Measurements from ENCODE around the gene GPR45.

- TF ChIP-seq, protein P1, sequence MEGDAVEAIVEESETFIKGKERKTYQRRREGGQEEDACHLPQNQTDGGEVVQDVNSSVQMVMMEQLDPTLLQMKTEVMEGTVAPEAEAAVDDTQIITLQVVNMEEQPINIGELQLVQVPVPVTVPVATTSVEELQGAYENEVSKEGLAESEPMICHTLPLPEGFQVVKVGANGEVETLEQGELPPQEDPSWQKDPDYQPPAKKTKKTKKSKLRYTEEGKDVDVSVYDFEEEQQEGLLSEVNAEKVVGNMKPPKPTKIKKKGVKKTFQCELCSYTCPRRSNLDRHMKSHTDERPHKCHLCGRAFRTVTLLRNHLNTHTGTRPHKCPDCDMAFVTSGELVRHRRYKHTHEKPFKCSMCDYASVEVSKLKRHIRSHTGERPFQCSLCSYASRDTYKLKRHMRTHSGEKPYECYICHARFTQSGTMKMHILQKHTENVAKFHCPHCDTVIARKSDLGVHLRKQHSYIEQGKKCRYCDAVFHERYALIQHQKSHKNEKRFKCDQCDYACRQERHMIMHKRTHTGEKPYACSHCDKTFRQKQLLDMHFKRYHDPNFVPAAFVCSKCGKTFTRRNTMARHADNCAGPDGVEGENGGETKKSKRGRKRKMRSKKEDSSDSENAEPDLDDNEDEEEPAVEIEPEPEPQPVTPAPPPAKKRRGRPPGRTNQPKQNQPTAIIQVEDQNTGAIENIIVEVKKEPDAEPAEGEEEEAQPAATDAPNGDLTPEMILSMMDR (IDR thresholded peaks at IDR 0.05; ENCODE audit: borderline replicate concordance, extremely low read depth, low read length, poor library complexity, severe bottlenecking) = peak; percentile 74
- TF ChIP-seq EZH2 (IDR thresholded peaks at IDR 0.05; ENCODE audit: borderline replicate concordance, low read depth, low read length, severe bottlenecking) = no peak
These were observed 6.0 kb upstream of the GPR45 start for GRCh38 chr2:105235388-105236059.
